IPS-NIHi11 (cell line): Measurements from ENCODE around the gene TRERF1.

Experiments
- DNase-seq: peaks from one replicate; pipeline ENCODE4 v3.0.0; 2012; ENCODE audit warnings: mixed read lengths, low spot score

Gene TRERF1

GRCh38 chr6:42393339-42393738, 58.4 kb downstream of the TRERF1 start:
- DNase-seq: no peak

GRCh38 chr6:42392833-42393232, 58.9 kb downstream of the TRERF1 start:
- DNase-seq: no peak

GRCh38 chr6:42391441-42391840, 60.3 kb downstream of the TRERF1 start:
- no peak for DNase-seq

- DNase-seq: no peak
Measured at GRCh38 chr6:42390228-42390934, 61.3 kb downstream of the TRERF1 start.

- DNase-seq: no peak
Measured at GRCh38 chr6:42389736-42390135, 62.0 kb downstream of the TRERF1 start.

GRCh38 chr6:42388046-42388445, 63.7 kb downstream of the TRERF1 start:
- no peak for DNase-seq

- no peak for DNase-seq
Measured at GRCh38 chr6:42387336-42387735, 64.4 kb downstream of the TRERF1 start.

- DNase-seq: no peak
Measured at GRCh38 chr6:42385339-42385738, 66.4 kb downstream of the TRERF1 start.

- DNase-seq: no peak
Measured at GRCh38 chr6:42383421-42384205, 68.1 kb downstream of the TRERF1 start.

GRCh38 chr6:42381850-42382249, 69.9 kb downstream of the TRERF1 start:
- DNase-seq: no peak

- DNase-seq: no peak
Measured at GRCh38 chr6:42380228-42380979, 71.3 kb downstream of the TRERF1 start.

- no peak for DNase-seq
Measured at GRCh38 chr6:42378536-42378935, 73.2 kb downstream of the TRERF1 start.

- DNase-seq: no peak
Measured at GRCh38 chr6:42378125-42378524, 73.6 kb downstream of the TRERF1 start.

GRCh38 chr6:42375007-42375635, 76.6 kb downstream of the TRERF1 start:
- no peak for DNase-seq

- DNase-seq: no peak
Measured at GRCh38 chr6:42374018-42374669, 77.6 kb downstream of the TRERF1 start.

GRCh38 chr6:42372699-42373098, 79.0 kb downstream of the TRERF1 start:
- DNase-seq: no peak

GRCh38 chr6:42370323-42370985, 81.3 kb downstream of the TRERF1 start:
- no peak for DNase-seq

- no peak for DNase-seq
Measured at GRCh38 chr6:42369568-42369967, 82.2 kb downstream of the TRERF1 start.

- DNase-seq: no peak
Measured at GRCh38 chr6:42368181-42368580, 83.5 kb downstream of the TRERF1 start.

- no peak for DNase-seq
Measured at GRCh38 chr6:42367353-42368011, 84.2 kb downstream of the TRERF1 start.

GRCh38 chr6:42366999-42367352, 84.8 kb downstream of the TRERF1 start:
- DNase-seq: no peak
